ENCODE measurements around the gene CERS5. TPM values are rescaled to one million over a fixed set of nuclear protein-coding genes. Genes with fewer than 3 reads are reported as not detected.
A peak's percentile ranks its signal among the peaks of the same experiment; 100 is the strongest.

CERS5 gene
- total RNA-seq, 1 experiment from 2014 or later, result 58.1 TPM

- POLR2A ChIA-PET, result interaction anchor here (0.5 to 5.0 kb wide), 10 partner anchors 9 to 653 kb away, joined by 3 to 70 read pairs (median 9); partner anchors contain the start of genes ATF1, CERS5, GPD1 and SMARCD1
- intact Hi-C loops (cut with micrococcal nuclease), result no loop called here
- DNase-seq (ENCODE audit: unreplicated experiment), result peak; percentile 2
- BruUV-seq (replicated peaks), result no TSS peak
- CTCF ChIA-PET, result interaction anchor here (0.5 to 15.2 kb wide), 27 partner anchors 10 to 753 kb away, joined by 3 to 232 read pairs (median 6); partner anchors contain the start of genes CERS5, GPD1 and SMARCD1
- TF ChIP-seq, protein P1, sequence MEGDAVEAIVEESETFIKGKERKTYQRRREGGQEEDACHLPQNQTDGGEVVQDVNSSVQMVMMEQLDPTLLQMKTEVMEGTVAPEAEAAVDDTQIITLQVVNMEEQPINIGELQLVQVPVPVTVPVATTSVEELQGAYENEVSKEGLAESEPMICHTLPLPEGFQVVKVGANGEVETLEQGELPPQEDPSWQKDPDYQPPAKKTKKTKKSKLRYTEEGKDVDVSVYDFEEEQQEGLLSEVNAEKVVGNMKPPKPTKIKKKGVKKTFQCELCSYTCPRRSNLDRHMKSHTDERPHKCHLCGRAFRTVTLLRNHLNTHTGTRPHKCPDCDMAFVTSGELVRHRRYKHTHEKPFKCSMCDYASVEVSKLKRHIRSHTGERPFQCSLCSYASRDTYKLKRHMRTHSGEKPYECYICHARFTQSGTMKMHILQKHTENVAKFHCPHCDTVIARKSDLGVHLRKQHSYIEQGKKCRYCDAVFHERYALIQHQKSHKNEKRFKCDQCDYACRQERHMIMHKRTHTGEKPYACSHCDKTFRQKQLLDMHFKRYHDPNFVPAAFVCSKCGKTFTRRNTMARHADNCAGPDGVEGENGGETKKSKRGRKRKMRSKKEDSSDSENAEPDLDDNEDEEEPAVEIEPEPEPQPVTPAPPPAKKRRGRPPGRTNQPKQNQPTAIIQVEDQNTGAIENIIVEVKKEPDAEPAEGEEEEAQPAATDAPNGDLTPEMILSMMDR (IDR thresholded peaks at IDR 0.05; ENCODE audit: unreplicated experiment), result no peak
- Mint-ChIP-seq H3K4me3 (ENCODE audit: unreplicated experiment) (no peak overlapping the region), H3K4me1 (ENCODE audit: insufficient read depth, unreplicated experiment) (peaks cover 12% of the 10 kb centered on the region), H3K36me3 (ENCODE audit: insufficient read depth, unreplicated experiment) (peaks cover 5% of the 10 kb centered on the region), H3K9me3 (ENCODE audit: unreplicated experiment) (no peaks in the 10 kb centered on the region), H3K27ac (ENCODE audit: low read depth, unreplicated experiment) (no peak overlapping the region), H3K27me3 (ENCODE audit: insufficient read depth, unreplicated experiment) (no peaks in the 10 kb centered on the region)
Observed at GRCh38 chr12:50110127-50110761, 56.9 kb downstream of the CERS5 start.

DNA sequence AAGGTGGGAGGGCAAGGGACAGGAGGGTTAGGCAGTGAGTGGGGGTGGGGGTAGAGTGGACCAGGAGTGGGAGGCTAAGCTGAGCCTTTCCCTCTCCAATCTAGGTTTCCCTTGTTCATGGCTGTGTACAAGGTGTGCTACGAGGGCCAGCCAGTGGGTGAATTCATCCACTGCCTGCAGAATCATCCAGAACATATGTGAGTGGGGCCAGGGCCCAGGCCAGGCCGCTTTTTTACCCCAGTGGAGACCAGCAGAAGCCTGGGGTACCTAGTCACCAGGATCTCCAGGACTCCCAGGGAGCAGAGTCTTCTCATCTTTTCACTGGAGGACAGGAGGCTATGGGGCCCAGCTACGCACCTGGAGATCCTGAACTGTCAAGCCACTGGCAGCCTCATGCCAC is 57.9 kb downstream of the CERS5 start:
- H3K36me3 Mint-ChIP-seq (ENCODE audit: insufficient read depth, unreplicated experiment), result no peaks in the 10 kb centered on the region

GRCh38 chr12:50107416-50108268 is 59.5 kb downstream of the CERS5 start:
- intact Hi-C loops (cut with micrococcal nuclease), result no loop called here
- no peaks in the 10 kb centered on the region for H3K9me3 Mint-ChIP-seq (ENCODE audit: unreplicated experiment)
- H3K4me1 Mint-ChIP-seq (ENCODE audit: insufficient read depth, unreplicated experiment), result peaks cover 13% of the 10 kb centered on the region
- TF ChIP-seq, protein P1 (IDR thresholded peaks at IDR 0.05; ENCODE audit: unreplicated experiment), result no peak
- no peaks in the 10 kb centered on the region for H3K27me3 Mint-ChIP-seq (ENCODE audit: insufficient read depth, unreplicated experiment)
- no peak overlapping the region for H3K4me3 Mint-ChIP-seq (ENCODE audit: unreplicated experiment)
- ChIA-PET CTCF (interaction anchor here (0.5 to 15.2 kb wide), 7 partner anchors 9 to 37 kb away, joined by 3 to 232 read pairs (median 4); partner anchors contain the start of gene SMARCD1), POLR2A (interaction anchor here (0.6 to 0.7 kb wide), 2 partner anchors 12 to 99 kb away, joined by 3 read pairs; no protein-coding TSS in a partner anchor)
- no TSS peak for BruUV-seq (replicated peaks)
- no peaks in the 10 kb centered on the region for H3K36me3 Mint-ChIP-seq (ENCODE audit: insufficient read depth, unreplicated experiment)
- no peak for DNase-seq (ENCODE audit: unreplicated experiment)
- H3K27ac Mint-ChIP-seq (ENCODE audit: low read depth, unreplicated experiment), result no peak overlapping the region

More for the DNA sequence above, 57.9 kb downstream of the CERS5 start:
- Mint-ChIP-seq H3K9me3 (ENCODE audit: unreplicated experiment) (no peaks in the 10 kb centered on the region), H3K27me3 (ENCODE audit: insufficient read depth, unreplicated experiment) (no peaks in the 10 kb centered on the region), H3K27ac (ENCODE audit: low read depth, unreplicated experiment) (no peak overlapping the region), H3K4me1 (ENCODE audit: insufficient read depth, unreplicated experiment) (peaks cover 8% of the 10 kb centered on the region), H3K4me3 (ENCODE audit: unreplicated experiment) (no peak overlapping the region)
- TF ChIP-seq, protein P1 (IDR thresholded peaks at IDR 0.05; ENCODE audit: unreplicated experiment), result no peak
- ChIA-PET POLR2A (interaction anchor here (4.4 to 5.0 kb wide), 2 partner anchors 25 to 57 kb away, joined by 56 to 70 read pairs; partner anchors contain the start of genes CERS5 and SMARCD1), CTCF (interaction anchor here (0.6 to 15.2 kb wide), 10 partner anchors 10 to 1814 kb away, joined by 3 to 232 read pairs (median 8); partner anchors contain the start of genes GPD1 and SMARCD1)
- no TSS peak for BruUV-seq (replicated peaks)
- no peak for DNase-seq (ENCODE audit: unreplicated experiment)
- intact Hi-C loops (cut with micrococcal nuclease), result no loop called here

DNA sequence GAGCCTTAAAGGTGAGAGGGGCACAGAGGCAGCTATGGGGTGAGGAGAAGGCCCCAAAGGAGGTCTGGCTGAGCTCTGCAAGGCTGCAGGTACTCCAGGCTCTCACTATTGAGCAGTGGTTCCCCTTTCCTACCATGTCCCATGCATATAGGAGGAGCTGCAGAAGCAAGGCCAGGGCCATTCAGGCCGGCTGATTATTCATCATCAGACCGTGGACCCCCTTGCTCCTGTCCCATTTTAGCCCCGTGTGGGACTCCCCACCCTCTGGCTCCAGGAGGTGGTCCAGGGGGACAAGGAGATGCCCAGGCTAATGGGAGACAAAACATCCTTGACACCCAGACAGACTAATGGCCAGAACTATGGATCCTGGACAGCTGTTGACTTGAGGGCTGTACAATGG is 60.3 kb downstream of the CERS5 start:
- Mint-ChIP-seq H3K4me3 (ENCODE audit: unreplicated experiment) (no peak overlapping the region), H3K27ac (ENCODE audit: low read depth, unreplicated experiment) (no peak overlapping the region), H3K4me1 (ENCODE audit: insufficient read depth, unreplicated experiment) (peaks cover 13% of the 10 kb centered on the region), H3K36me3 (ENCODE audit: insufficient read depth, unreplicated experiment) (peaks cover 2% of the 10 kb centered on the region), H3K9me3 (ENCODE audit: unreplicated experiment) (no peaks in the 10 kb centered on the region), H3K27me3 (ENCODE audit: insufficient read depth, unreplicated experiment) (no peaks in the 10 kb centered on the region)
- no TSS peak for BruUV-seq (replicated peaks)
- no peak for DNase-seq (ENCODE audit: unreplicated experiment)
- TF ChIP-seq, protein P1 (IDR thresholded peaks at IDR 0.05; ENCODE audit: unreplicated experiment), result no peak
- ChIA-PET POLR2A (interaction anchor here (0.7 kb wide), 2 partner anchors 11 to 17 kb away, joined by 3 to 4 read pairs; no protein-coding TSS in a partner anchor), CTCF (interaction anchor here (0.6 to 15.2 kb wide), 3 partner anchors 20 to 51 kb away, joined by 3 to 232 read pairs (median 5); partner anchors contain the start of gene SMARCD1)
- intact Hi-C loops (cut with micrococcal nuclease), result no loop called here
